OCI-LY1 (cell line): ENCODE measurements around the gene CWC25.

ENCODE experiments used
- H2AFZ ChIP-seq: fragments of 200-600 bp; sonication (generic), shearing (Covaris generic); 2 replicates; pipeline ENCODE4 v1.6.0; 2014; ENCODE audit warnings: antibody characterized with exemption, mild to moderate bottlenecking, low read length
- H3F3A ChIP-seq: fragments of 200-600 bp; sonication (generic), shearing (Covaris generic); 2 replicates; pipeline ENCODE4 v1.6.0; 2014; ENCODE audit warnings: mild to moderate bottlenecking, antibody characterized with exemption, low read length, moderate library complexity; ENCODE audit not compliant: insufficient read depth
- H3K27ac ChIP-seq: fragments of 200-600 bp; sonication (generic); 2 replicates; pipeline ENCODE4 v1.5.1; 2014; ENCODE audit warnings: low read length, mixed run types, mild to moderate bottlenecking, low read depth; ENCODE audit not compliant: poor library complexity, severe bottlenecking
- H3K27me3 ChIP-seq: fragments of 200-600 bp; sonication (generic); 2 replicates; pipeline ENCODE4 v1.6.0; 2014; ENCODE audit warnings: antibody characterized with exemption, mild to moderate bottlenecking, low read length, moderate library complexity; ENCODE audit not compliant: insufficient read depth
- H3K36me3 ChIP-seq: fragments of 200-600 bp; sonication (generic); 2 replicates; pipeline ENCODE4 v1.6.1; 2014; ENCODE audit warnings: mild to moderate bottlenecking, antibody characterized with exemption, low read length, moderate library complexity, mixed read lengths; ENCODE audit not compliant: insufficient read depth
- H3K4me1 ChIP-seq: fragments of 200-600 bp; sonication (generic); 2 replicates; pipeline ENCODE4 v1.5.1; 2014; ENCODE audit warnings: mild to moderate bottlenecking, low read length, moderate library complexity; ENCODE audit not compliant: insufficient read depth, severe bottlenecking
- H3K4me2 ChIP-seq: fragments of 200-600 bp; sonication (generic), shearing (Covaris generic); 2 replicates; pipeline ENCODE4 v1.6.1; 2014; ENCODE audit warnings: low read length
- H3K4me3 ChIP-seq: fragments of 200-600 bp; sonication (generic); 2 replicates; pipeline ENCODE4 v1.5.1; 2014; ENCODE audit warnings: low read length, low read depth, mild to moderate bottlenecking, mixed read lengths; ENCODE audit not compliant: poor library complexity, severe bottlenecking
- H3K79me2 ChIP-seq: fragments of 200-600 bp; shearing (Covaris generic); 2 replicates; pipeline ENCODE4 v1.6.1; 2016; ENCODE audit warnings: mixed run types, low read length, mixed read lengths; ENCODE audit not compliant: insufficient read depth
- H3K9ac ChIP-seq: fragments of 200-600 bp; sonication (generic), shearing (Covaris generic); 2 replicates; pipeline ENCODE4 v1.6.1; 2014; ENCODE audit warnings: mild to moderate bottlenecking, low read length, mixed read lengths
- H3K9me2 ChIP-seq: fragments of 200-600 bp; sonication (generic), shearing (Covaris generic); 2 replicates; pipeline ENCODE4 v1.6.1; 2014; ENCODE audit warnings: low read depth, mild to moderate bottlenecking, low read length, mixed read lengths
- H3K9me3 ChIP-seq: fragments of 200-600 bp; shearing (Covaris generic); 2 replicates; pipeline ENCODE4 v1.6.1; 2014; ENCODE audit warnings: low read length, mixed read lengths
- H4K20me1 ChIP-seq: fragments of 200-600 bp; sonication (generic), shearing (Covaris generic); 2 replicates; pipeline ENCODE4 v1.6.0; 2016; ENCODE audit warnings: mild to moderate bottlenecking, low read length; ENCODE audit not compliant: insufficient read depth
- CTCF ChIP-seq: fragments of 200-600 bp; sonication (generic), shearing (Covaris generic); IDR thresholded peaks from 2 replicates; pipeline ENCODE4 v1.5.1; 2017; ENCODE audit warnings: mild to moderate bottlenecking, antibody characterized with exemption, low read length, moderate library complexity, mixed read lengths
- EZH2 ChIP-seq: fragments of 200-600 bp; sonication (generic), shearing (Covaris generic); IDR thresholded peaks from 2 replicates; pipeline ENCODE4 v1.8.0; 2017; ENCODE audit warnings: borderline replicate concordance, mixed run types, mild to moderate bottlenecking, antibody characterized with exemption, low read length, moderate library complexity, mixed read lengths

CWC25 gene

GRCh38 chr17:38773258-38773657 is 51.9 kb downstream of the CWC25 start:
- Histone ChIP-seq H3K9me3 (no peaks in the 10 kb centered on the region), H3F3A (no peaks in the 10 kb centered on the region), H4K20me1 (no peaks in the 10 kb centered on the region), H2AFZ (no peak overlapping the region), H3K4me2 (no peak overlapping the region), H3K27me3 (no peaks in the 10 kb centered on the region), H3K9me2 (no peaks in the 10 kb centered on the region), H3K4me3 (no peak overlapping the region), H3K36me3 (peaks cover 46% of the 10 kb centered on the region), H3K27ac (no peak overlapping the region), H3K79me2 (no peaks in the 10 kb centered on the region), H3K4me1 (no peaks in the 10 kb centered on the region), H3K9ac (no peak overlapping the region)
- TF ChIP-seq CTCF (no peak), EZH2 (no peak)

- Histone ChIP-seq H3K79me2 (no peaks in the 10 kb centered on the region), H3F3A (no peaks in the 10 kb centered on the region), H3K9me2 (no peaks in the 10 kb centered on the region), H3K36me3 (peaks cover 65% of the 10 kb centered on the region), H3K4me3 (no peak overlapping the region), H3K4me2 (no peak overlapping the region), H3K27me3 (no peaks in the 10 kb centered on the region), H3K9ac (no peak overlapping the region), H3K9me3 (no peaks in the 10 kb centered on the region), H2AFZ (no peak overlapping the region), H3K27ac (no peak overlapping the region), H3K4me1 (no peaks in the 10 kb centered on the region), H4K20me1 (no peaks in the 10 kb centered on the region)
- TF ChIP-seq EZH2 (no peak), CTCF (no peak)
These were observed 56.7 kb downstream of the CWC25 start for GRCh38 chr17:38768417-38768816.

GRCh38 chr17:38766341-38766740 is 58.8 kb downstream of the CWC25 start:
- Histone ChIP-seq H3K79me2 (no peaks in the 10 kb centered on the region), H3K4me1 (no peaks in the 10 kb centered on the region), H3K9me3 (no peaks in the 10 kb centered on the region), H3K4me3 (no peak overlapping the region), H3K36me3 (peaks cover 74% of the 10 kb centered on the region), H4K20me1 (no peaks in the 10 kb centered on the region), H3F3A (no peaks in the 10 kb centered on the region), H3K9me2 (no peaks in the 10 kb centered on the region), H2AFZ (no peak overlapping the region), H3K27me3 (no peaks in the 10 kb centered on the region), H3K9ac (no peak overlapping the region), H3K27ac (no peak overlapping the region), H3K4me2 (no peak overlapping the region)
- TF ChIP-seq CTCF = no peak
- no peak for TF ChIP-seq EZH2
